Epithelial cell of esophagus (primary cell): Measurements from ENCODE around the gene CBLB.

Experiments used
- DNase-seq: peaks from one replicate; pipeline ENCODE4 v3.0.0; 2010; ENCODE audit warnings: low read depth
- H3K4me3 ChIP-seq: 2 replicates; pipeline ENCODE4 v1.5.1; 2011; ENCODE audit warnings: mild to moderate bottlenecking, low read length, control low read depth
- TF ChIP-seq, protein P1 (sequence below): IDR thresholded peaks from 2 replicates; pipeline ENCODE4 v1.5.1; 2011; ENCODE audit warnings: low read depth, mild to moderate bottlenecking, low read length, control low read depth, inconsistent platforms; ENCODE audit not compliant: insufficient read depth; ENCODE audit errors: missing control alignments

Gene CBLB

DNA sequence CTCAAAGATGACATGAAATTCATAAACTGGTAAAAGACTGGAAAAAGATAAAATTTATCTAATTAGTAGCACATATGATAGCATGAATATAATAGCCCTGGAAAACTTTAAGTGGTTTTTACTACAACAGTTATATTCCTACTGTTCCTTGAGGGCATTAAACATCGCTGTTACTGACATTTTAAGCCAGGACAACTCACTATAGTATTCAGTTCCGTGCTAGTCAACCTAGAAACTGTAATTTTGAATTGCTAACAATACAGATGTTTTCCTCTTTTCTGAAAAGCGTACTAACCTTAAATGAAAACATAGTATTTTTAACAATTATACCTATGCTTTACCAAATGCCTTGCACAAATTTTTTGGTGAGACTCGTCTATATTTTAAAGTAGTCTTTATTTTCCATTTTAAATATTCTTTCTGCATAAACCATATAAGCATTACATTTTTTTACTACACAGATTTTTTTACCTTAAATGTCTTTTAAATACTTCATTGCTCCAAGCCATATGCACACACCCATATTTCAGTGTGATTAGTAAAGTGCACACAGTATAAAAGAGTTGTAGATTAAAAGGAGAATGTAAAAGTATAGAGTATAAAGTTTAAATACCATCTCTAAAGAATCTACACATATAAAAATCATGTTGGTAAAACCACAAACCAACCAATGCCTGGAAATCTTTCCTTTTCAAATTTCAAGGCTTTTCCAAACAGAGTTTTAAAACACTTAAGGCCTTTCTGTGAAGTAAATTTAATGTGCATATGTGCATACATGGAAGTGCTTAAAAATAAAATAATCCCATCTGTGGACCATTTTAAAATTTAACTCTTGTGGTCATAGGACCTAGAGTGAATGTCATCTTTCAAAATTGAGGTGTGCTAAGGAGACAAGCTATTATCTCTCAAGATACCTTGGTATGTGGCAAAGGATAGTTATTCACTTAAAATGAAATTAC is 20.1 kb upstream of the CBLB start:
- H3K4me3 ChIP-seq, result no peak overlapping the region
- TF ChIP-seq, protein P1, sequence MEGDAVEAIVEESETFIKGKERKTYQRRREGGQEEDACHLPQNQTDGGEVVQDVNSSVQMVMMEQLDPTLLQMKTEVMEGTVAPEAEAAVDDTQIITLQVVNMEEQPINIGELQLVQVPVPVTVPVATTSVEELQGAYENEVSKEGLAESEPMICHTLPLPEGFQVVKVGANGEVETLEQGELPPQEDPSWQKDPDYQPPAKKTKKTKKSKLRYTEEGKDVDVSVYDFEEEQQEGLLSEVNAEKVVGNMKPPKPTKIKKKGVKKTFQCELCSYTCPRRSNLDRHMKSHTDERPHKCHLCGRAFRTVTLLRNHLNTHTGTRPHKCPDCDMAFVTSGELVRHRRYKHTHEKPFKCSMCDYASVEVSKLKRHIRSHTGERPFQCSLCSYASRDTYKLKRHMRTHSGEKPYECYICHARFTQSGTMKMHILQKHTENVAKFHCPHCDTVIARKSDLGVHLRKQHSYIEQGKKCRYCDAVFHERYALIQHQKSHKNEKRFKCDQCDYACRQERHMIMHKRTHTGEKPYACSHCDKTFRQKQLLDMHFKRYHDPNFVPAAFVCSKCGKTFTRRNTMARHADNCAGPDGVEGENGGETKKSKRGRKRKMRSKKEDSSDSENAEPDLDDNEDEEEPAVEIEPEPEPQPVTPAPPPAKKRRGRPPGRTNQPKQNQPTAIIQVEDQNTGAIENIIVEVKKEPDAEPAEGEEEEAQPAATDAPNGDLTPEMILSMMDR, result no peak
- no peak for DNase-seq

DNA sequence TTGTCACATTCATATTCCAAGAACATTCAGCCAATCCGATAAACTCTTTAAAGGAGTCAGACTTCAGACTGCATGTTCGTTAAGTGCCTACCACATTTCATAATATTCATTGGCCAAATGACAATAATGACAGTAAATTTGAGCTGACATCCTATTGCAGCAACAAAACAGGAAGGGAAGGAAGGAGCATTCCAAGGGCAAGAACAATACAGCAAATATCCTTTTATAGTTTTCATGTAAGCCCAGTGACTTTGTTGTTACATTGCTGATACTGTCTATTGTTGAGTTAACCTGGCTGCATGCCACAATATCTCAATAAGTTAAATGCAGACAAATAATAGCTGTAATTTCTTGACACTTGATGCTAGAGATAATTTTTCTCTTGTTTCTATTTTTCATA is 16.4 kb upstream of the CBLB start:
- TF ChIP-seq, protein P1, result no peak
- no peak for DNase-seq
- no peak overlapping the region for H3K4me3 ChIP-seq

GRCh38 chr3:105883798-105884377 is 15.1 kb upstream of the CBLB start:
- peak; percentile 80 for DNase-seq
- TF ChIP-seq, protein P1, result no peak
- no peak overlapping the region for H3K4me3 ChIP-seq

DNA sequence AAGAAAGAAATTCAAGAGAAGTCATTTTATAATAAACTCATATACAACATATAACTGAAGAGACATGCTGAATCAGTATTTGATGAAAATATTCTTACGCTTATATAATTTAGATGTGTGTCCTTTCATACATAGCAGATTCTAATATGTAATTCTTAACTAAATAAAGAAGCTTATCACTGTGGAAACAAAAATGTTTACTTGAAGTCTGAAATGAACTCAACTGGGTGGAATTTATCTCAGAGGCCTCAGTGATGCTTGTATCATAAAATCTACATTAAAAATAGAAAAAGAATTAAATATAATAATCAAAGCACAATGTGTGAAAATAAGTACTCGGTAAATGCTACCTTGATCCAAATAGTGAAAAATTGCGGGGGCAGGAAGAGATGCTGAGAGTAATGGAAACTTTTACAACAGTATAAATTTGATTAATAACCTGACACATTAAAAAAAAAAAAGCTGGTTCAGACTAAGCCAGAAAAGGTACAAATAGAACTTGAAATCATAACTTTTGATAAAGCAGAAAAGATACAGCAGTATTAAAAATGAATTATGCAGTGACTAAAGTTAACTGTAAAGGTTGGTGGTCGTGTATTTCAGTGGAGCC is 12.0 kb upstream of the CBLB start:
- TF ChIP-seq, protein P1, result no peak
- no peak overlapping the region for H3K4me3 ChIP-seq
- no peak for DNase-seq

GRCh38 chr3:105878061-105878460 is 9.2 kb upstream of the CBLB start:
- TF ChIP-seq, protein P1, result no peak
- DNase-seq, result no peak
- no peak overlapping the region for H3K4me3 ChIP-seq

DNA sequence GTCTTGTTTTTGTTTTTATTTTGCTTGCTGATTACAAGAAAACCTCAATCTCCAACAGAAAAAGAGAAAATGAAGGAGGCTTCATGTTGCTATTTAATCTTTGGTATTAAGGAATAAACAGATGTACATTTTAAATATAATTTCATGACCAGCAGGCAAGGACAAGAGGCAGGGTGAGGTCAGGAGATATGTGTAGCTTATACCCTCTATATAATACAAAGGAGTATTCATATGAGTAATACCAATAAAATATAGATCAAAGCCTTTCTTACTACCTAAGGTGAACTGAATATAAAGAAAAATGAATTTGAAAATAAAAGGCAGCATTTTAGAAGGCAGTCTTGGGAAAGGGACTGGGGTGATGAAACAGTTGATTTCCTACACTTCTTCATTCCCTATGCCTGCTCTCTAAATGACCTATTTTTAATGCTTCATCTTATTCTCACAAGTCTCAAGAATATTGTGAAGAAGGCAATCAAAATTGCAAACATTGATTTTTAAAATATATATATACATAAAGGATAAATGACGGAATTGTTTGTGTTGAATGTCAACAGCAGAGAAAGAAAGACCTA is 8.6 kb upstream of the CBLB start:
- H3K4me3 ChIP-seq, result no peak overlapping the region
- no peak for DNase-seq
- TF ChIP-seq, protein P1, result no peak
